Endothelial cell of hepatic sinusoid (primary cell): ENCODE data around the gene DCAF17.
"Not testable (repeated sequence)": the region's sequence is repeated elsewhere in the genome, so short reads cannot be mapped to it uniquely, and the experiment has no call there.

Experiments used
- in situ Hi-C: cut with HindIII; loops from 2 replicates; pipeline ENCODE4 v1.10.0; 2017; ENCODE audit warnings: low sequenced_read_pairs

Gene DCAF17

GRCh38 chr2:171410101-171410500 lies 23.9 kb upstream of the DCAF17 start:
- in situ Hi-C loops: no loop called here

- in situ Hi-C loops: no loop called here
These were observed 23.4 kb upstream of the DCAF17 start for GRCh38 chr2:171410624-171411023.

GRCh38 chr2:171411214-171411613 lies 22.8 kb upstream of the DCAF17 start:
- in situ Hi-C loops: no loop called here

GRCh38 chr2:171411791-171412483 lies 22.1 kb upstream of the DCAF17 start:
- in situ Hi-C loops: no loop called here

- in situ Hi-C loops: no loop called here
These were observed 21.4 kb upstream of the DCAF17 start for GRCh38 chr2:171412571-171413175.

GRCh38 chr2:171414645-171415044 lies 19.4 kb upstream of the DCAF17 start:
- in situ Hi-C loops: not testable (repeated sequence)

- in situ Hi-C loops: no loop called here
These were observed 17.8 kb upstream of the DCAF17 start for GRCh38 chr2:171416009-171416926.

GRCh38 chr2:171419333-171419732 lies 14.7 kb upstream of the DCAF17 start:
- in situ Hi-C loops: no loop called here

GRCh38 chr2:171420728-171421563 lies 13.1 kb upstream of the DCAF17 start:
- in situ Hi-C loops: no loop called here

- in situ Hi-C loops: not testable (repeated sequence)
These were observed 11.1 kb upstream of the DCAF17 start for GRCh38 chr2:171422710-171423495.

- in situ Hi-C loops: no loop called here
These were observed 3.3 kb upstream of the DCAF17 start for GRCh38 chr2:171430516-171431410.

GRCh38 chr2:171431677-171432167 lies 2.3 kb upstream of the DCAF17 start:
- in situ Hi-C loops: no loop called here

- in situ Hi-C loops: no loop called here
These were observed 1.6 kb upstream of the DCAF17 start for GRCh38 chr2:171432206-171432968.

GRCh38 chr2:171432969-171433762 lies 860 bp upstream of the DCAF17 start:
- in situ Hi-C loops: no loop called here

GRCh38 chr2:171433763-171434012 lies 338 bp upstream of the DCAF17 start, which contains the start of gene METTL8:
TSS of gene METTL8 (minus strand) at chr2:171433990. CDS start at chr2:171392185, 41,805 bp downstream.
- in situ Hi-C loops: no loop called here

- in situ Hi-C loops: no loop called here
These were observed 2.3 kb downstream of the DCAF17 start for GRCh38 chr2:171436307-171436706.

GRCh38 chr2:171441470-171441869 lies 7.4 kb downstream of the DCAF17 start:
- in situ Hi-C loops: no loop called here
